WTC11 (cell line): ENCODE measurements around the gene KLHL29.

ENCODE experiments used
- ATF3 ChIP-seq: sonication (generic); formaldehyde crosslinking; conservative IDR thresholded peaks from 2 replicates; pipeline ENCODE4 v1.8.1; 2022; ENCODE audit warnings: mild to moderate bottlenecking, missing genetic modification reagents
- GTF2I ChIP-seq: fragments of 250-450 bp; sonication (Bioruptor Pico); conservative IDR thresholded peaks from 2 replicates; pipeline ENCODE4 v1.4.0; 2021; ENCODE audit warnings: mild to moderate bottlenecking
- TEAD4 ChIP-seq: sonication (generic); formaldehyde crosslinking; IDR thresholded peaks from 2 replicates; pipeline ENCODE4 v1.8.0; 2022; ENCODE audit warnings: mild to moderate bottlenecking, missing genetic modification reagents
- TF ChIP-seq, protein P1 (sequence below): fragments of 200-600 bp; IDR thresholded peaks from 2 replicates; pipeline ENCODE4 v1.8.0; 2022; ENCODE audit warnings: antibody characterized with exemption

GRCh38 chr2:23616630-23617029 lies 231.7 kb downstream of the KLHL29 start:
- no peak for TF ChIP-seq ATF3 (CRISPR knock-in tag)
- TF ChIP-seq GTF2I (CRISPR knock-in tag): no peak
- TF ChIP-seq, protein P1, sequence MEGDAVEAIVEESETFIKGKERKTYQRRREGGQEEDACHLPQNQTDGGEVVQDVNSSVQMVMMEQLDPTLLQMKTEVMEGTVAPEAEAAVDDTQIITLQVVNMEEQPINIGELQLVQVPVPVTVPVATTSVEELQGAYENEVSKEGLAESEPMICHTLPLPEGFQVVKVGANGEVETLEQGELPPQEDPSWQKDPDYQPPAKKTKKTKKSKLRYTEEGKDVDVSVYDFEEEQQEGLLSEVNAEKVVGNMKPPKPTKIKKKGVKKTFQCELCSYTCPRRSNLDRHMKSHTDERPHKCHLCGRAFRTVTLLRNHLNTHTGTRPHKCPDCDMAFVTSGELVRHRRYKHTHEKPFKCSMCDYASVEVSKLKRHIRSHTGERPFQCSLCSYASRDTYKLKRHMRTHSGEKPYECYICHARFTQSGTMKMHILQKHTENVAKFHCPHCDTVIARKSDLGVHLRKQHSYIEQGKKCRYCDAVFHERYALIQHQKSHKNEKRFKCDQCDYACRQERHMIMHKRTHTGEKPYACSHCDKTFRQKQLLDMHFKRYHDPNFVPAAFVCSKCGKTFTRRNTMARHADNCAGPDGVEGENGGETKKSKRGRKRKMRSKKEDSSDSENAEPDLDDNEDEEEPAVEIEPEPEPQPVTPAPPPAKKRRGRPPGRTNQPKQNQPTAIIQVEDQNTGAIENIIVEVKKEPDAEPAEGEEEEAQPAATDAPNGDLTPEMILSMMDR: no peak
- no peak for TF ChIP-seq TEAD4 (CRISPR knock-in tag)
